IMR-90 (cell line): ENCODE measurements around the gene USO1. TPM values are rescaled to one million over a fixed set of nuclear protein-coding genes. Genes with fewer than 3 reads are reported as not detected.

Source experiments
- ATAC-seq: fragments of 200-7000 bp; cut with Tn5 transposase; 2 replicates; pipeline ENCODE4 v1.9.1; 2020; ENCODE audit warnings: low read depth, mild to moderate bottlenecking, moderate library complexity
- BruUV-seq: library from RNA; stranded (reverse); fragments of 400-500 nt; replicated peaks from 2 replicates; lab custom pipeline; 2021; lab: Mats Ljungman, UMichigan
- CTCF ChIA-PET: fragments of 300-600 bp; formaldehyde crosslinking; extraction: SDS; loops from one replicate; lab custom pipeline; 2021; ENCODE audit warnings: antibody characterized with exemption; lab: Yijun Ruan, JAX
- POLR2A ChIA-PET: fragments of 300-600 bp; sonication (Branson Sonifier 250); formaldehyde crosslinking; loops from one replicate; lab custom pipeline; 2022; ENCODE audit warnings: antibody characterized with exemption; ENCODE audit not compliant: unreplicated experiment; lab: Charles Lee
- DNase-seq: peaks from one replicate; pipeline ENCODE4 v3.0.0; 2013
- H2AFZ ChIP-seq: replicated peaks from 2 replicates; pipeline ENCODE3; 2013; ENCODE audit warnings: low read length, mild to moderate bottlenecking; ENCODE audit not compliant: poor library complexity
- H2AK5ac ChIP-seq: 2 replicates; pipeline ENCODE4 v1.6.1; 2013; ENCODE audit warnings: low read depth, low read length, inconsistent platforms
- H2AK9ac ChIP-seq: replicated peaks from 2 replicates; pipeline ENCODE3; 2013; ENCODE audit warnings: mild to moderate bottlenecking, low read depth, low read length, moderate library complexity; ENCODE audit not compliant: poor library complexity
- H2BK120ac ChIP-seq: 2 replicates; pipeline ENCODE4 v1.6.1; 2013; ENCODE audit warnings: low read depth, low read length, inconsistent platforms
- H2BK15ac ChIP-seq: 3 replicates; pipeline ENCODE4 v1.6.1; 2013; ENCODE audit warnings: low read depth, low read length, inconsistent platforms
- H2BK20ac ChIP-seq: 2 replicates; pipeline ENCODE4 v1.6.1; 2013; ENCODE audit warnings: low read depth, mild to moderate bottlenecking, inconsistent platforms, low read length, moderate library complexity
- H2BK5ac ChIP-seq: 2 replicates; pipeline ENCODE4 v1.6.1; 2013; ENCODE audit warnings: mild to moderate bottlenecking, low read depth, low read length, inconsistent platforms; ENCODE audit not compliant: poor library complexity, severe bottlenecking
- H3K14ac ChIP-seq: replicated peaks from 2 replicates; pipeline ENCODE4 v1.6.1; 2013; ENCODE audit warnings: low read depth, low read length, inconsistent platforms
- H3K18ac ChIP-seq: 2 replicates; pipeline ENCODE4 v1.6.1; 2013; ENCODE audit warnings: low read depth, low read length, control low read depth
- H3K23ac ChIP-seq: 2 replicates; pipeline ENCODE4 v1.6.1; 2013; ENCODE audit warnings: low read depth, low read length, inconsistent platforms
- H3K27ac ChIP-seq: 2 replicates; pipeline ENCODE4 v1.5.1; 2013; ENCODE audit warnings: mild to moderate bottlenecking, control low read depth, low read length; ENCODE audit not compliant: insufficient read depth
- H3K27me3 ChIP-seq: 2 replicates; pipeline ENCODE4 v1.6.1; 2013; ENCODE audit warnings: low read length; ENCODE audit not compliant: control insufficient read depth, insufficient read depth
- H3K36me3 ChIP-seq: 2 replicates; pipeline ENCODE4 v1.6.1; 2013; ENCODE audit warnings: low read length, mixed read lengths; ENCODE audit not compliant: control insufficient read depth, insufficient read depth
- H3K4ac ChIP-seq: 2 replicates; pipeline ENCODE4 v1.6.1; 2013; ENCODE audit warnings: low read depth, low read length, inconsistent platforms
- H3K4me1 ChIP-seq: 2 replicates; pipeline ENCODE4 v1.6.1; 2013; ENCODE audit warnings: low read length, mixed read lengths; ENCODE audit not compliant: control insufficient read depth, insufficient read depth
- H3K4me2 ChIP-seq: 2 replicates; pipeline ENCODE4 v1.6.1; 2013; ENCODE audit warnings: low read depth, mild to moderate bottlenecking, control low read depth, low read length, moderate library complexity
- H3K4me3 ChIP-seq: 2 replicates; pipeline ENCODE4 v1.5.1; 2013; ENCODE audit warnings: low read depth, mild to moderate bottlenecking, control low read depth, low read length, moderate library complexity; ENCODE audit not compliant: insufficient read depth
- H3K56ac ChIP-seq: 2 replicates; pipeline ENCODE4 v1.6.1; 2013; ENCODE audit warnings: low read length, inconsistent platforms; ENCODE audit not compliant: insufficient read depth; ENCODE audit errors: extremely low read depth
- H3K79me1 ChIP-seq, 2 experiments: 2 replicates each; pipeline ENCODE4 v1.6.1; 2013; ENCODE audit warnings: low read length in 2 of 2, inconsistent platforms in 1 of 2, low read depth in 1 of 2
- H3K9ac ChIP-seq: 2 replicates; pipeline ENCODE4 v1.6.1; 2013; ENCODE audit warnings: low read depth, low read length, control low read depth
- H3K9me1 ChIP-seq: 2 replicates; pipeline ENCODE4 v1.6.1; 2013; ENCODE audit warnings: low read length, inconsistent platforms; ENCODE audit not compliant: insufficient read depth
- H3K9me3 ChIP-seq: 2 replicates; pipeline ENCODE4 v1.6.1; 2013; ENCODE audit warnings: low read length; ENCODE audit not compliant: control insufficient read depth, insufficient read depth
- H4K20me1 ChIP-seq: 2 replicates; pipeline ENCODE4 v1.6.1; 2013; ENCODE audit warnings: low read length, inconsistent platforms; ENCODE audit not compliant: insufficient read depth
- H4K5ac ChIP-seq: 2 replicates; pipeline ENCODE4 v1.6.1; 2013; ENCODE audit warnings: mild to moderate bottlenecking, low read depth, low read length, control low read depth
- H4K8ac ChIP-seq, 2 experiments: 2 replicates each; pipeline ENCODE4 v1.6.1; 2013; ENCODE audit warnings: low read depth in 2 of 2, low read length in 2 of 2, control low read depth in 1 of 2, inconsistent platforms in 1 of 2
- H4K91ac ChIP-seq: 2 replicates; pipeline ENCODE4 v1.6.1; 2013; ENCODE audit warnings: low read depth, low read length, inconsistent platforms; ENCODE audit not compliant: insufficient read depth
- CEBPB ChIP-seq: IDR thresholded peaks from 2 replicates; pipeline ENCODE4 v1.6.1; 2012; ENCODE audit warnings: low read depth, low read length, improper control_type of control experiment
- CHD1 ChIP-seq: IDR thresholded peaks from 2 replicates; pipeline ENCODE4 v1.6.1; 2012; ENCODE audit warnings: low read depth, low read length, improper control_type of control experiment
- CTCF ChIP-seq: conservative IDR thresholded peaks from 2 replicates; pipeline ENCODE4 v1.5.1; 2012; ENCODE audit warnings: mild to moderate bottlenecking, low read depth, low read length, improper control_type of control experiment
- ELK1 ChIP-seq: fragments of 150-350 bp; IDR thresholded peaks from 2 replicates; pipeline ENCODE4 v1.6.1; 2016; ENCODE audit warnings: low read depth, mild to moderate bottlenecking, low read length, moderate library complexity, borderline replicate concordance
- FOS ChIP-seq: fragments of 150-350 bp; IDR thresholded peaks from 2 replicates; pipeline ENCODE4 v1.6.1; 2016; ENCODE audit warnings: low read depth, low read length
- NFE2L2 ChIP-seq: fragments of 150-350 bp; IDR thresholded peaks from 2 replicates; pipeline ENCODE4 v1.6.1; 2016; ENCODE audit warnings: low read depth, mild to moderate bottlenecking, low read length
- POLR2A ChIP-seq: IDR thresholded peaks from 2 replicates; pipeline ENCODE4 v1.6.1; 2012; ENCODE audit warnings: mild to moderate bottlenecking, low read depth, low read length
- RCOR1 ChIP-seq: IDR thresholded peaks from 2 replicates; pipeline ENCODE4 v1.6.1; 2012; ENCODE audit warnings: mild to moderate bottlenecking, low read length, improper control_type of control experiment; ENCODE audit not compliant: insufficient replicate concordance
- RFX5 ChIP-seq: IDR thresholded peaks from 2 replicates; pipeline ENCODE4 v1.8.0; 2012; ENCODE audit warnings: low read depth, mild to moderate bottlenecking, low read length, moderate library complexity
- SMC3 ChIP-seq: fragments of 150-350 bp; IDR thresholded peaks from 2 replicates; pipeline ENCODE4 v1.6.1; 2016; ENCODE audit warnings: low read depth, mild to moderate bottlenecking, antibody characterized with exemption, low read length, moderate library complexity
- USF2 ChIP-seq: fragments of 150-350 bp; IDR thresholded peaks from 2 replicates; pipeline ENCODE4 v1.6.1; 2017; ENCODE audit warnings: mild to moderate bottlenecking, antibody characterized with exemption, low read length, low read depth
- WGBS, 2 experiments: methylation state at CpG; one replicate each; pipeline versions ENCODE4 v1.1.5 to v1.1.7; 2013; ENCODE audit warnings: missing lambda C conversion rate in 2 of 2; ENCODE audit not compliant: insufficient read length in 1 of 2; ENCODE audit errors: extremely low coverage in 2 of 2; 5-methylcytosine and 5-hydroxymethylcytosine counted together
- dilution Hi-C: fragments of 300-500 bp; cut with HindIII; formaldehyde crosslinking; loops from one replicate; pipeline ENCODE4 v1.14.3; 2018; ENCODE audit warnings: low sequenced_read_pairs; ENCODE audit not compliant: unreplicated experiment
- in situ Hi-C: fragments of 300-500 bp; cut with MboI; formaldehyde crosslinking; loops from 3 replicates; pipeline ENCODE4 v1.14.3; 2019; ENCODE audit warnings: low sequenced_read_pairs, inconsistent platforms, mixed read lengths
- intact Hi-C: fragments of 100-400 bp; cut with micrococcal nuclease; formaldehyde crosslinking; loops from 2 replicates; pipeline ENCODE4 v1.10.0; 2022
- polyA plus RNA-seq, 3 experiments: library from polyadenylated mRNA; depleted of rRNA; stranded (reverse); fragments of >200 nt; gene quantifications; 2 replicates each; pipeline ENCODE4 v1.2.3, GENCODE V29; 2012; ENCODE audit warnings: low replicate concordance in 1 of 3
- total RNA-seq: library from RNA; depleted of rRNA; stranded (reverse); fragments of >200 nt; gene quantifications from 2 replicates; pipeline ENCODE4 v1.2.3, GENCODE V29; 2012

USO1 gene
- total and polyA plus RNA-seq, 2 of the 4 experiments (the other 2 are of a cell fraction), result 63.7 to 121 TPM

GRCh38 chr4:75790024-75790423 lies 65.6 kb downstream of the USO1 start:
- Histone ChIP-seq H2AK9ac (no peak overlapping the region), H3K36me3 (peaks cover 28% of the 10 kb centered on the region), H3K4me3 (no peak overlapping the region), H3K4ac (no peak overlapping the region), H4K8ac (no peak overlapping the region), H2AK5ac (no peak overlapping the region), H3K4me1 (0 out of 2 replicates have a peak, but pooled peaks cover 1% of the 10 kb centered on the region), H3K14ac (no peak overlapping the region), H3K27me3 (no peaks in the 10 kb centered on the region), H3K9ac (no peak overlapping the region), H3K18ac (no peak overlapping the region), H2BK120ac (no peak overlapping the region), H3K4me2 (no peak overlapping the region), H2AFZ (no peak overlapping the region), H3K79me1 (peaks cover 0 to 4% of the 10 kb centered on the region in 2 experiments; a peak in 2 of 4 replicates), H2BK15ac (no peak overlapping the region), H3K9me3 (no peaks in the 10 kb centered on the region), H3K56ac (no peak overlapping the region), H4K91ac (no peak overlapping the region), H4K20me1 (no peaks in the 10 kb centered on the region), H3K27ac (no peak overlapping the region), H2BK5ac (no peak overlapping the region), H2BK20ac (no peak overlapping the region), H3K9me1 (0 out of 2 replicates have a peak, but pooled peaks cover 2% of the 10 kb centered on the region), H4K5ac (no peak overlapping the region), H3K23ac (no peak overlapping the region)
- no peak for TF ChIP-seq RFX5
- no peak for TF ChIP-seq ELK1
- no peak for TF ChIP-seq CHD1
- TF ChIP-seq CTCF, result no peak
- TF ChIP-seq USF2, result no peak
- TF ChIP-seq NFE2L2, result no peak
- TF ChIP-seq SMC3, result no peak
- TF ChIP-seq FOS, result no peak
- no peak for TF ChIP-seq POLR2A
- TF ChIP-seq CEBPB, result no peak
- TF ChIP-seq RCOR1, result no peak
- ATAC-seq (no peak), DNase-seq (no peak)
- ChIA-PET CTCF (no interaction called here), POLR2A (no interaction called here)
- intact Hi-C loops (no loop called here), in situ Hi-C loops (loop anchor here (25.0 kb wide), 1 partner anchor 172 kb away; no protein-coding TSS in a partner anchor), dilution Hi-C loops (no loop called here)
- BruUV-seq, result no TSS peak
- WGBS, 2 experiments, result no CpG with 5 or more reads among the region's 1 CpG
